ENCODE data around the gene TNS3.

Gene TNS3

GRCh38 chr7:47432671-47433563, 149.0 kb downstream of the TNS3 start:
- no peak for DNase-seq (ENCODE audit: low spot score)
- TF ChIP-seq, protein P1, sequence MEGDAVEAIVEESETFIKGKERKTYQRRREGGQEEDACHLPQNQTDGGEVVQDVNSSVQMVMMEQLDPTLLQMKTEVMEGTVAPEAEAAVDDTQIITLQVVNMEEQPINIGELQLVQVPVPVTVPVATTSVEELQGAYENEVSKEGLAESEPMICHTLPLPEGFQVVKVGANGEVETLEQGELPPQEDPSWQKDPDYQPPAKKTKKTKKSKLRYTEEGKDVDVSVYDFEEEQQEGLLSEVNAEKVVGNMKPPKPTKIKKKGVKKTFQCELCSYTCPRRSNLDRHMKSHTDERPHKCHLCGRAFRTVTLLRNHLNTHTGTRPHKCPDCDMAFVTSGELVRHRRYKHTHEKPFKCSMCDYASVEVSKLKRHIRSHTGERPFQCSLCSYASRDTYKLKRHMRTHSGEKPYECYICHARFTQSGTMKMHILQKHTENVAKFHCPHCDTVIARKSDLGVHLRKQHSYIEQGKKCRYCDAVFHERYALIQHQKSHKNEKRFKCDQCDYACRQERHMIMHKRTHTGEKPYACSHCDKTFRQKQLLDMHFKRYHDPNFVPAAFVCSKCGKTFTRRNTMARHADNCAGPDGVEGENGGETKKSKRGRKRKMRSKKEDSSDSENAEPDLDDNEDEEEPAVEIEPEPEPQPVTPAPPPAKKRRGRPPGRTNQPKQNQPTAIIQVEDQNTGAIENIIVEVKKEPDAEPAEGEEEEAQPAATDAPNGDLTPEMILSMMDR (IDR thresholded peaks at IDR 0.05; ENCODE audit: extremely low read depth, insufficient read depth, missing control alignments): no peak
- in situ Hi-C loops (cut with MboI; ENCODE audit: low pct_unique_long_range_greater_than_20kb, low sequenced_read_pairs, unreplicated experiment): loop anchor here (25.0 kb wide), 1 partner anchor 379 kb away; no protein-coding TSS in a partner anchor

DNA sequence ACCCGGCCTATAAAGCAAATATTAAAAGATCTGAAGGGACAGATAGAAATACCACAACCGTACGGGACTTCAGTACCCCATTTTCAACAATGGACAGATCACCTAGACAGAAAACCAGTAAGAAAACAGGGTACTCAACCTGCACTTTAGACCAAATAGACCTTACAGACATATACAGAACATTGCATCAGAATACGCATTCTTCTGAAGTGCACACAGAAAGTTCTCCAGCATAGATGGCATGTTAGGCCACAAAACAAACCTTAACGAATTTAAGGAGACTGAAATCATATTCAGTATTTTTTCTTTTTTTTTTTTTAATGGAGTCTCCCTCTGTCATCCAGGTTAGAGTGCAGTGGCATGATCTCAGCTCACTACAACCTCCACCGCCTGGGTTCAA, 151.5 kb downstream of the TNS3 start:
- TF ChIP-seq, protein P1 (IDR thresholded peaks at IDR 0.05; ENCODE audit: extremely low read depth, insufficient read depth, missing control alignments): no peak
- in situ Hi-C loops (cut with MboI; ENCODE audit: low pct_unique_long_range_greater_than_20kb, low sequenced_read_pairs, unreplicated experiment): loop anchor here (25.0 kb wide), 1 partner anchor 382 kb away; no protein-coding TSS in a partner anchor
- no peak for DNase-seq (ENCODE audit: low spot score)

DNA sequence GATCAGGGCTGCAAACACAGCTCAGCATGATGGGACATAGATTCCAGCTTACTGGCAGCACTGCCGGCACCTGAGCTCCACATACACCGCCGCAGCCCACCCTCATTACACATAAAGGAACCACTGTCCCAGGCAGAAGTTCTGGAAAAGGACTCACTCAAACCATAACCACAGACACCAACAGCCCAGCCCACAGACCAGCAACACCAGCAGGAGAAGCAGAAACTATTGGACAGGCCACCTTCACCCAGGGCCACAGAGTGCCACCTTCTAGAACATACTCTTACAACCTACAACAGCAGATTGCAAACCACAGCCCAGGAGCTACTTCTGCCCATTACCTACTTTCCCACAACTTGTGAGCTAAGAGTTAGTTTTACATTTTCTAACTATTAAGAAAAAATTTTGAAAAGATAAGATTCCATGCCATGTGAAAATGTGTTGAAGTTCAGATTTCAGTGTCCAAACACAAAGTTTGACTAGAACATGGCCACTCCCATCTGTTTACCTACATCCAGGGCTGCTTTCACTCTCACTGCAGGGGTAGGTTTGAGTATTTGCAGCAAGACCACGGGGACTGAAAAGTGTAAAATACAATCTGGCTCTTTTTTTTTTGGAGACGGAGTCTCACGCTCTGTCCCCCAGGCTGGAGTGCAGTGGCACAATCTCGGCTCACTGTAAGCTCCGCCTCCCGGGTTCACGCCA, 153.0 kb downstream of the TNS3 start:
- in situ Hi-C loops (cut with MboI; ENCODE audit: low pct_unique_long_range_greater_than_20kb, low sequenced_read_pairs, unreplicated experiment): loop anchor here (25.0 kb wide), 1 partner anchor 383 kb away; no protein-coding TSS in a partner anchor
- DNase-seq (ENCODE audit: low spot score): no peak
- TF ChIP-seq, protein P1 (IDR thresholded peaks at IDR 0.05; ENCODE audit: extremely low read depth, insufficient read depth, missing control alignments): no peak

GRCh38 chr7:47428052-47428767, 153.7 kb downstream of the TNS3 start:
- TF ChIP-seq, protein P1 (IDR thresholded peaks at IDR 0.05; ENCODE audit: extremely low read depth, insufficient read depth, missing control alignments): no peak
- in situ Hi-C loops (cut with MboI; ENCODE audit: low pct_unique_long_range_greater_than_20kb, low sequenced_read_pairs, unreplicated experiment): loop anchor here (25.0 kb wide), 1 partner anchor 384 kb away; no protein-coding TSS in a partner anchor
- no peak for DNase-seq (ENCODE audit: low spot score)

- TF ChIP-seq, protein P1 (IDR thresholded peaks at IDR 0.05; ENCODE audit: extremely low read depth, insufficient read depth, missing control alignments): no peak
- no peak for DNase-seq (ENCODE audit: low spot score)
- in situ Hi-C loops (cut with MboI; ENCODE audit: low pct_unique_long_range_greater_than_20kb, low sequenced_read_pairs, unreplicated experiment): loop anchor here (25.0 kb wide), 1 partner anchor 385 kb away; no protein-coding TSS in a partner anchor
Measured at GRCh38 chr7:47427051-47427643, 154.8 kb downstream of the TNS3 start.

GRCh38 chr7:47424523-47424922, 157.4 kb downstream of the TNS3 start:
- in situ Hi-C loops (cut with MboI; ENCODE audit: low pct_unique_long_range_greater_than_20kb, low sequenced_read_pairs, unreplicated experiment): no loop called here
- TF ChIP-seq, protein P1 (IDR thresholded peaks at IDR 0.05; ENCODE audit: extremely low read depth, insufficient read depth, missing control alignments): no peak

More at GRCh38 chr7:47424523-47424922, 157.4 kb downstream of the TNS3 start:
- no peak for DNase-seq (ENCODE audit: low spot score)
